ES-I3 (cell line): ENCODE data around the gene TBC1D21.

Source experiments
- H3K36me3 ChIP-seq: 2 replicates; pipeline ENCODE4 v1.6.1; 2013; ENCODE audit warnings: mild to moderate bottlenecking, low read length, control low read depth, moderate library complexity; ENCODE audit not compliant: insufficient read depth
- H3K4me1 ChIP-seq: 2 replicates; pipeline ENCODE4 v1.6.1; 2013; ENCODE audit warnings: mild to moderate bottlenecking, control low read depth, low read length; ENCODE audit not compliant: insufficient read depth
- H3K9ac ChIP-seq: 2 replicates; pipeline ENCODE4 v1.6.1; 2013; ENCODE audit warnings: low read depth, mild to moderate bottlenecking, low read length, moderate library complexity
- H3K9me3 ChIP-seq: 2 replicates; pipeline ENCODE4 v1.6.1; 2013; ENCODE audit warnings: mild to moderate bottlenecking, low read length, moderate library complexity; ENCODE audit not compliant: control insufficient read depth, insufficient read depth

The TBC1D21 gene

GRCh38 chr15:73869216-73869995, 4.0 kb upstream of the TBC1D21 start:
- Histone ChIP-seq H3K36me3 (no peaks in the 10 kb centered on the region), H3K9me3 (no peaks in the 10 kb centered on the region), H3K9ac (no peak overlapping the region), H3K4me1 (no peaks in the 10 kb centered on the region)

- Histone ChIP-seq H3K4me1 (no peaks in the 10 kb centered on the region), H3K36me3 (no peaks in the 10 kb centered on the region), H3K9me3 (no peaks in the 10 kb centered on the region), H3K9ac (no peak overlapping the region)
These were observed 2.5 kb upstream of the TBC1D21 start for GRCh38 chr15:73870700-73871408.

- H3K4me1 ChIP-seq = no peaks in the 10 kb centered on the region
- no peak overlapping the region for H3K9ac ChIP-seq
- H3K36me3 ChIP-seq = no peaks in the 10 kb centered on the region
- H3K9me3 ChIP-seq = no peaks in the 10 kb centered on the region
These were observed 1.0 kb upstream of the TBC1D21 start for GRCh38 chr15:73872346-73872745.

- Histone ChIP-seq H3K9me3 (no peaks in the 10 kb centered on the region), H3K9ac (no peak overlapping the region), H3K36me3 (no peaks in the 10 kb centered on the region), H3K4me1 (no peaks in the 10 kb centered on the region)
These were observed 636 bp downstream of the TBC1D21 start for GRCh38 chr15:73873889-73874511.

- Histone ChIP-seq H3K9ac (no peak overlapping the region), H3K9me3 (no peaks in the 10 kb centered on the region), H3K36me3 (no peaks in the 10 kb centered on the region), H3K4me1 (peaks cover 5% of the 10 kb centered on the region; the same call in 1 of the 2 replicates)
These were observed 6.1 kb downstream of the TBC1D21 start for GRCh38 chr15:73879426-73879825.

GRCh38 chr15:73881579-73882320, 8.4 kb downstream of the TBC1D21 start:
- Histone ChIP-seq H3K9me3 (no peaks in the 10 kb centered on the region), H3K4me1 (peaks cover 5% of the 10 kb centered on the region; the same call in 1 of the 2 replicates), H3K9ac (no peak overlapping the region), H3K36me3 (no peaks in the 10 kb centered on the region)

GRCh38 chr15:73882761-73883419, 9.5 kb downstream of the TBC1D21 start:
- peaks cover 5% of the 10 kb centered on the region; the same call in 1 of the 2 replicates for H3K4me1 ChIP-seq
- H3K9me3 ChIP-seq = no peaks in the 10 kb centered on the region
- H3K9ac ChIP-seq = no peak overlapping the region
- H3K36me3 ChIP-seq = no peaks in the 10 kb centered on the region

GRCh38 chr15:73884159-73884558, 10.8 kb downstream of the TBC1D21 start:
- H3K4me1 ChIP-seq = peaks cover 5% of the 10 kb centered on the region; the same call in 1 of the 2 replicates
- no peaks in the 10 kb centered on the region for H3K9me3 ChIP-seq
- no peaks in the 10 kb centered on the region for H3K36me3 ChIP-seq
- H3K9ac ChIP-seq = no peak overlapping the region

GRCh38 chr15:73885954-73886700, 12.8 kb downstream of the TBC1D21 start:
- Histone ChIP-seq H3K9ac (no peak overlapping the region), H3K4me1 (peaks cover 5% of the 10 kb centered on the region; the same call in 1 of the 2 replicates), H3K9me3 (no peaks in the 10 kb centered on the region), H3K36me3 (no peaks in the 10 kb centered on the region)

- H3K36me3 ChIP-seq = no peaks in the 10 kb centered on the region
- no peaks in the 10 kb centered on the region for H3K9me3 ChIP-seq
- peaks cover 5% of the 10 kb centered on the region; the same call in 1 of the 2 replicates for H3K4me1 ChIP-seq
- no peak overlapping the region for H3K9ac ChIP-seq
These were observed 13.5 kb downstream of the TBC1D21 start for GRCh38 chr15:73886717-73887345.

- Histone ChIP-seq H3K9ac (no peak overlapping the region), H3K4me1 (peaks cover 5% of the 10 kb centered on the region; the same call in 1 of the 2 replicates), H3K36me3 (no peaks in the 10 kb centered on the region)
These were observed 14.1 kb downstream of the TBC1D21 start for GRCh38 chr15:73887481-73887880.

GRCh38 chr15:73888224-73889041, 15.1 kb downstream of the TBC1D21 start:
- H3K9ac ChIP-seq = no peak overlapping the region
- no peaks in the 10 kb centered on the region for H3K4me1 ChIP-seq
- no peaks in the 10 kb centered on the region for H3K36me3 ChIP-seq
- H3K9me3 ChIP-seq = no peaks in the 10 kb centered on the region

More at GRCh38 chr15:73887481-73887880, 14.1 kb downstream of the TBC1D21 start:
- H3K9me3 ChIP-seq = no peaks in the 10 kb centered on the region
